H9 (cell line): ENCODE results near the gene FGD6. TPM values are rescaled to one million over a fixed set of nuclear protein-coding genes. Genes with fewer than 3 reads are reported as not detected.
A peak's percentile ranks its signal among the peaks of the same experiment; 100 is the strongest.

Experiments
- DNase-seq: peaks from one replicate; pipeline ENCODE4 v3.0.0-alpha.2; 2017
- H2AFZ ChIP-seq: one replicate; pipeline ENCODE4 v1.6.1; 2013; ENCODE audit warnings: mild to moderate bottlenecking, low read length, control low read depth, moderate library complexity
- H2AK5ac ChIP-seq: 2 replicates; pipeline ENCODE4 v1.6.1; 2013; ENCODE audit warnings: low read length, control low read depth, mixed read lengths; ENCODE audit not compliant: insufficient read length
- H2BK120ac ChIP-seq: one replicate; pipeline ENCODE4 v1.6.1; 2013; ENCODE audit warnings: low read depth, mild to moderate bottlenecking, low read length, control low read depth, inconsistent platforms; ENCODE audit not compliant: poor library complexity, severe bottlenecking
- H2BK12ac ChIP-seq: 2 replicates; pipeline ENCODE4 v1.6.1; 2013; ENCODE audit warnings: low read length, control low read depth, mixed read lengths, low read depth; ENCODE audit not compliant: insufficient read length
- H2BK15ac ChIP-seq: 2 replicates; pipeline ENCODE4 v1.6.1; 2013; ENCODE audit warnings: low read depth, low read length, control low read depth
- H2BK20ac ChIP-seq: one replicate; pipeline ENCODE4 v1.6.1; 2013; ENCODE audit warnings: low read depth, mild to moderate bottlenecking, low read length, control low read depth, inconsistent platforms; ENCODE audit not compliant: poor library complexity, severe bottlenecking
- H2BK5ac ChIP-seq: 2 replicates; pipeline ENCODE4 v1.6.1; 2013; ENCODE audit warnings: low read length, control low read depth, mixed read lengths; ENCODE audit not compliant: insufficient read length
- H3K14ac ChIP-seq: 2 replicates; pipeline ENCODE4 v1.6.1; 2013; ENCODE audit warnings: low read length, control low read depth; ENCODE audit not compliant: insufficient read depth
- H3K18ac ChIP-seq: 2 replicates; pipeline ENCODE4 v1.6.1; 2013; ENCODE audit warnings: low read depth, mild to moderate bottlenecking, mixed read lengths, low read length, control low read depth; ENCODE audit not compliant: insufficient read length
- H3K23ac ChIP-seq: 2 replicates; pipeline ENCODE4 v1.6.1; 2013; ENCODE audit warnings: low read length, control low read depth, mixed read lengths, low read depth; ENCODE audit not compliant: insufficient read length
- H3K23me2 ChIP-seq: 2 replicates; pipeline ENCODE4 v1.6.1; 2013; ENCODE audit warnings: low read depth, mild to moderate bottlenecking, mixed read lengths, low read length, control low read depth; ENCODE audit not compliant: insufficient read length, poor library complexity, severe bottlenecking
- H3K27ac ChIP-seq: 2 replicates; pipeline ENCODE4 v1.5.1; 2013; ENCODE audit warnings: low read length, control low read depth, mixed read lengths, low read depth; ENCODE audit not compliant: insufficient read length
- H3K27me3 ChIP-seq: 2 replicates; pipeline ENCODE4 v1.6.1; 2013; ENCODE audit warnings: low read length, control low read depth, inconsistent platforms; ENCODE audit not compliant: insufficient read depth
- H3K4ac ChIP-seq: 2 replicates; pipeline ENCODE4 v1.6.1; 2013; ENCODE audit warnings: low read depth, mild to moderate bottlenecking, control low read depth, inconsistent platforms, low read length, moderate library complexity
- H3K4me1 ChIP-seq: 2 replicates; pipeline ENCODE4 v1.6.1; 2013; ENCODE audit warnings: low read length, control low read depth, inconsistent platforms; ENCODE audit not compliant: insufficient read depth
- H3K4me2 ChIP-seq: 2 replicates; pipeline ENCODE4 v1.6.1; 2013; ENCODE audit warnings: low read length, control low read depth, mixed read lengths; ENCODE audit not compliant: insufficient read length, insufficient read depth
- H3K56ac ChIP-seq: 2 replicates; pipeline ENCODE4 v1.6.1; 2013; ENCODE audit warnings: low read depth, mild to moderate bottlenecking, mixed read lengths, low read length, control low read depth; ENCODE audit not compliant: insufficient read length
- H3K79me1 ChIP-seq: 2 replicates; pipeline ENCODE4 v1.6.1; 2013; ENCODE audit warnings: low read depth, mild to moderate bottlenecking, moderate library complexity, low read length, control low read depth, inconsistent platforms; ENCODE audit not compliant: insufficient read depth, poor library complexity, severe bottlenecking
- H3K79me2 ChIP-seq: 2 replicates; pipeline ENCODE4 v1.6.1; 2013; ENCODE audit warnings: low read length, control low read depth, inconsistent platforms; ENCODE audit not compliant: insufficient read depth
- H3K9ac ChIP-seq: 2 replicates; pipeline ENCODE4 v1.6.1; 2013; ENCODE audit warnings: low read length, control low read depth, mixed read lengths; ENCODE audit not compliant: insufficient read length; ENCODE audit errors: extremely low read depth
- H3K9me3 ChIP-seq: one replicate; pipeline ENCODE4 v1.6.1; 2013; ENCODE audit warnings: low read depth, low read length, inconsistent platforms; ENCODE audit not compliant: control insufficient read depth
- H3T11ph ChIP-seq: one replicate; pipeline ENCODE4 v1.6.1; 2013; ENCODE audit warnings: mild to moderate bottlenecking, low read length, control low read depth, inconsistent platforms
- H4K20me1 ChIP-seq: one replicate; pipeline ENCODE4 v1.6.1; 2013; ENCODE audit not compliant: control insufficient read depth, insufficient read length, insufficient read depth
- H4K5ac ChIP-seq: 2 replicates; pipeline ENCODE4 v1.6.1; 2013; ENCODE audit warnings: low read depth, mild to moderate bottlenecking, mixed read lengths, low read length, control low read depth; ENCODE audit not compliant: insufficient read length
- H4K8ac ChIP-seq: replicated peaks from 2 replicates; pipeline ENCODE4 v1.6.1; 2013; ENCODE audit warnings: low read length, control low read depth, mixed read lengths, low read depth; ENCODE audit not compliant: insufficient read length
- H4K91ac ChIP-seq: 2 replicates; pipeline ENCODE4 v1.6.1; 2013; ENCODE audit warnings: low read depth, mild to moderate bottlenecking, moderate library complexity, mixed read lengths, low read length, control low read depth; ENCODE audit not compliant: insufficient read length
- H3K27ac Mint-ChIP-seq, 3 experiments: 2 replicates in 2 of 3; 3 replicates in 1 of 3; pipeline ENCODE4 v1.8.0; 2020 to 2021; ENCODE audit warnings: mixed read lengths in 3 of 3, mild to moderate bottlenecking in 1 of 3, moderate library complexity in 1 of 3
- H3K27me3 Mint-ChIP-seq: 2 replicates; pipeline ENCODE4 v1.8.0; 2021; ENCODE audit warnings: low read depth, mild to moderate bottlenecking, moderate library complexity, mixed read lengths
- H3K36me3 Mint-ChIP-seq, 3 experiments: 2 replicates in 2 of 3; 3 replicates in 1 of 3; pipeline ENCODE4 v1.8.0; 2020 to 2021; ENCODE audit warnings: low read depth in 3 of 3, mixed read lengths in 3 of 3; ENCODE audit not compliant: insufficient read depth in 1 of 3
- H3K4me1 Mint-ChIP-seq, 2 experiments: 2 replicates each; pipeline ENCODE4 v1.8.0; 2020; ENCODE audit warnings: mixed read lengths in 2 of 2
- H3K4me3 Mint-ChIP-seq, 2 experiments: 2 replicates in 1 of 2; 3 replicates in 1 of 2; pipeline ENCODE4 v1.8.0; 2020 to 2021; ENCODE audit warnings: mild to moderate bottlenecking in 2 of 2, mixed read lengths in 2 of 2, moderate library complexity in 1 of 2
- H3K9me3 Mint-ChIP-seq, 2 experiments: 2 replicates in 1 of 2; 3 replicates in 1 of 2; pipeline ENCODE4 v1.8.0; 2020; ENCODE audit warnings: mild to moderate bottlenecking in 2 of 2, mixed read lengths in 2 of 2, moderate library complexity in 1 of 2
- WGBS: extraction: QIAGEN DNeasy Blood & Tissue Kit; methylation state at CpG from one replicate; pipeline ENCODE4 v1.1.7; 2013; ENCODE audit warnings: missing lambda C conversion rate, low lambda C conversion rate, mixed read lengths; ENCODE audit not compliant: insufficient read length; ENCODE audit errors: extremely low coverage; 5-methylcytosine and 5-hydroxymethylcytosine counted together
- total RNA-seq: library from RNA; stranded (reverse); gene quantifications from 2 replicates; pipeline ENCODE4 v1.2.1, GENCODE V29; 2021
- TF ChIP-seq, protein P1 (sequence below): fragments of 200-600 bp; sonication (generic); conservative IDR thresholded peaks from 3 replicates; pipeline ENCODE4 v1.8.0; 2021; ENCODE audit warnings: antibody characterized with exemption, mild to moderate bottlenecking

FGD6 gene
- total RNA-seq, 1 experiment from 2014 or later, result 39.5 TPM

DNA sequence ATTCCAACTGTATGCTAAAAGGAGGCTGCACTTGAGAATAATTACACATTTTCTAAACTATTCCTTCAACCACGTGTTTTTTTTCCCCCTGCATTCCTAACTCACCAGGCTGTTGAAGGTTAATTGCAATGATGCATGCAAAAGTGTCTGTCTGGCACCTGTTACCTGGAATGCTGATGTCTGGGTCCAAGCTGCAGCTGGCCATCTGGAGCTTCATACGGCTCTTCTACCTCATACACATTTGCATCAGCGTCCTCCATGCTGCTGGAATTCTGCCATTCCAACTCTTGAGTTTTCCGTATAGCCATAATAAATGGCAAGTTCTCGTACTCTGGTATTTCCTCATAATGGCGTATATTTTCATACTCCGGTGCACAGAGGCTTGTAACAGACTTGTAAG is 8.6 kb downstream of the FGD6 start:
- no peaks in the 10 kb centered on the region for H3K27me3 ChIP-seq
- H3K4me3 Mint-ChIP-seq, result no peak overlapping the region
- no peak overlapping the region for H4K8ac ChIP-seq
- no peak overlapping the region for H2AK5ac ChIP-seq
- H3K79me1 ChIP-seq, result peaks cover 3% of the 10 kb centered on the region
- no peak overlapping the region for H3K56ac ChIP-seq
- H3K27ac ChIP-seq, result no peak overlapping the region
- no peaks in the 10 kb centered on the region for H3K9me3 Mint-ChIP-seq
- no peak overlapping the region for H4K5ac ChIP-seq
- H2BK12ac ChIP-seq, result no peak overlapping the region
- DNase-seq, result no peak
- no peak overlapping the region for H3K23ac ChIP-seq
- H3K27me3 Mint-ChIP-seq, result no peaks in the 10 kb centered on the region
- H3K4me1 Mint-ChIP-seq, result peaks cover 69 to 77% of the 10 kb centered on the region in 2 experiments
- no peak overlapping the region for H3K4ac ChIP-seq
- H2BK120ac ChIP-seq, result no peak overlapping the region
- peaks cover 21 to 38% (median 30%) of the 10 kb centered on the region in 3 experiments for H3K36me3 Mint-ChIP-seq
- H3K27ac Mint-ChIP-seq, result peak overlapping the region in 2 of 3 experiments; percentile 4 to 83; a peak in 2 of 7 replicates
- no peaks in the 10 kb centered on the region for H4K20me1 ChIP-seq
- H3T11ph ChIP-seq, result no peak overlapping the region
- H2BK20ac ChIP-seq, result no peak overlapping the region
- H2AFZ ChIP-seq, result no peak overlapping the region
- H3K79me2 ChIP-seq, result peaks cover 3% of the 10 kb centered on the region; the same call in 1 of the 2 replicates
- WGBS, result no CpG with 5 or more reads among the region's 7 CpGs
- H4K91ac ChIP-seq, result no peak overlapping the region
- H2BK5ac ChIP-seq, result no peak overlapping the region
- no peak overlapping the region for H3K14ac ChIP-seq
- H3K23me2 ChIP-seq, result no peaks in the 10 kb centered on the region
- no peaks in the 10 kb centered on the region for H3K9me3 ChIP-seq
- no peak overlapping the region for H3K4me2 ChIP-seq
- no peak overlapping the region for H3K9ac ChIP-seq
- H2BK15ac ChIP-seq, result no peak overlapping the region
- H3K18ac ChIP-seq, result no peak overlapping the region
- TF ChIP-seq, protein P1, sequence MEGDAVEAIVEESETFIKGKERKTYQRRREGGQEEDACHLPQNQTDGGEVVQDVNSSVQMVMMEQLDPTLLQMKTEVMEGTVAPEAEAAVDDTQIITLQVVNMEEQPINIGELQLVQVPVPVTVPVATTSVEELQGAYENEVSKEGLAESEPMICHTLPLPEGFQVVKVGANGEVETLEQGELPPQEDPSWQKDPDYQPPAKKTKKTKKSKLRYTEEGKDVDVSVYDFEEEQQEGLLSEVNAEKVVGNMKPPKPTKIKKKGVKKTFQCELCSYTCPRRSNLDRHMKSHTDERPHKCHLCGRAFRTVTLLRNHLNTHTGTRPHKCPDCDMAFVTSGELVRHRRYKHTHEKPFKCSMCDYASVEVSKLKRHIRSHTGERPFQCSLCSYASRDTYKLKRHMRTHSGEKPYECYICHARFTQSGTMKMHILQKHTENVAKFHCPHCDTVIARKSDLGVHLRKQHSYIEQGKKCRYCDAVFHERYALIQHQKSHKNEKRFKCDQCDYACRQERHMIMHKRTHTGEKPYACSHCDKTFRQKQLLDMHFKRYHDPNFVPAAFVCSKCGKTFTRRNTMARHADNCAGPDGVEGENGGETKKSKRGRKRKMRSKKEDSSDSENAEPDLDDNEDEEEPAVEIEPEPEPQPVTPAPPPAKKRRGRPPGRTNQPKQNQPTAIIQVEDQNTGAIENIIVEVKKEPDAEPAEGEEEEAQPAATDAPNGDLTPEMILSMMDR, result no peak
- peaks cover 20% of the 10 kb centered on the region for H3K4me1 ChIP-seq
